ENCODE measurements around the gene ZNF222.

DNA sequence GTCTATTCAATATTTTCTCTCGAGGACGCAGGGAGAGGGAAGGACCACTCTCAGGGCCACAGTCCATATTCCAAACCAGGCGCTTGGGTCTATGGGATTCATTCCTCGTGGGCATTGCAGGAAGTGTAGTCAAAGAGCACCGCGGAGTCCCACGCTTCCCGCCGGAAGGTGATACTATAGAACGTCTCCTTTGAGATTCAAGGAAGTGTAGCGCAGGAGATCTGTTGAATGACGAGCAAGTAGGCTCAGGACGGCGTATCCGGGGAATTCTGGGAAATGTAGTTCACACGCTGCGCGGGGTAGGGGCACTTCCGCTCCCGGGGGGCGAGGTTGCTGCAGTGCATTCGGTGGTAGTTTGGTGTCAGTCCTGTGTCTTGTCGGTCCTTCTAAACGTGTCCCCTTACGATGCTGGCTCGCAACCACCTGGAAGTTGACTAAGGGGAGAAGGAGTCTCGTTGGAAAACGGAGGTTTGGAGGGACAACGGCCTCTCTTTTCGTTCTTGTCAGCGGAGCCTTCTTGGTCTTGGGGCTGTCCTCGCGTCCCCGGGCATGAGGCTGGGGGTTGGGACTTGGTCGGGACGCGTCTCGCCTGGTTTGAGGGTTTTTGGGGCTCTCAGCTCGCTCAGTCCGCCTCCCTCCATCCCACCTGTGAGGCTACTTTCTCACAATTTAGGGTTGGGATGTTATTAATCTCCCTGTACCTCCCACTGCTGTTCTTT is 46.8 kb downstream of the ZNF222 start, which contains the start of gene ZNF284:
- TF ChIP-seq, protein P1, sequence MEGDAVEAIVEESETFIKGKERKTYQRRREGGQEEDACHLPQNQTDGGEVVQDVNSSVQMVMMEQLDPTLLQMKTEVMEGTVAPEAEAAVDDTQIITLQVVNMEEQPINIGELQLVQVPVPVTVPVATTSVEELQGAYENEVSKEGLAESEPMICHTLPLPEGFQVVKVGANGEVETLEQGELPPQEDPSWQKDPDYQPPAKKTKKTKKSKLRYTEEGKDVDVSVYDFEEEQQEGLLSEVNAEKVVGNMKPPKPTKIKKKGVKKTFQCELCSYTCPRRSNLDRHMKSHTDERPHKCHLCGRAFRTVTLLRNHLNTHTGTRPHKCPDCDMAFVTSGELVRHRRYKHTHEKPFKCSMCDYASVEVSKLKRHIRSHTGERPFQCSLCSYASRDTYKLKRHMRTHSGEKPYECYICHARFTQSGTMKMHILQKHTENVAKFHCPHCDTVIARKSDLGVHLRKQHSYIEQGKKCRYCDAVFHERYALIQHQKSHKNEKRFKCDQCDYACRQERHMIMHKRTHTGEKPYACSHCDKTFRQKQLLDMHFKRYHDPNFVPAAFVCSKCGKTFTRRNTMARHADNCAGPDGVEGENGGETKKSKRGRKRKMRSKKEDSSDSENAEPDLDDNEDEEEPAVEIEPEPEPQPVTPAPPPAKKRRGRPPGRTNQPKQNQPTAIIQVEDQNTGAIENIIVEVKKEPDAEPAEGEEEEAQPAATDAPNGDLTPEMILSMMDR (IDR thresholded peaks at IDR 0.05 in 4 of 5, conservative IDR thresholded peaks at IDR 0.05 in 1 of 5), result no peak
- peak in 1 of 2 donors; percentile 20 for TF ChIP-seq POLR2A (IDR thresholded peaks at IDR 0.05)

Data from gastrocnemius medialis (tissue), 4 donors.